ENCODE data around the gene ALKBH2. TPM values are rescaled to one million over a fixed set of nuclear protein-coding genes. Genes with fewer than 3 reads are reported as not detected.

The ALKBH2 gene
- total and polyA plus RNA-seq, 5 donors from 2014 or later: 8.7 to 24.9 (median 11.0) TPM

Other genes with a start within 250 kb of the ALKBH2 start
- gene SSH1, start 235.9 kb downstream of the ALKBH2 start, total RNA-seq: 32.5 TPM
- gene SSH1, start 235.9 kb downstream of the ALKBH2 start, polyA plus RNA-seq: 1 to 10 TPM; 5.7 to 8.2 (median 6.9) TPM
- gene DAO, start 213.4 kb downstream of the ALKBH2 start, total RNA-seq: not detected
- gene DAO, start 213.4 kb downstream of the ALKBH2 start, polyA plus RNA-seq: not detected
- not detected for gene SVOP, start 72.4 kb downstream of the ALKBH2 start, total RNA-seq
- gene SVOP, start 72.4 kb downstream of the ALKBH2 start, polyA plus RNA-seq: not detected
- gene USP30, start 40.9 kb downstream of the ALKBH2 start, total RNA-seq: 21.0 TPM
- gene USP30, start 40.9 kb downstream of the ALKBH2 start, polyA plus RNA-seq: 10 to 100 TPM; 10.7 to 14.2 (median 11.6) TPM
- 8.9 TPM for gene UNG, start 4.1 kb upstream of the ALKBH2 start, total RNA-seq
- 10 to 100 TPM; 24.1 to 42.2 (median 37.1) TPM for gene UNG, start 4.1 kb upstream of the ALKBH2 start, polyA plus RNA-seq
- gene ACACB, start 23.1 kb upstream of the ALKBH2 start, total RNA-seq: 23.5 TPM
- 1 to 10 TPM in 2 of 4 donors, under 1 TPM in 2; 0.47 to 3.2 (median 1.1) TPM for gene ACACB, start 23.1 kb upstream of the ALKBH2 start, polyA plus RNA-seq
- not detected for gene FOXN4, start 215.8 kb upstream of the ALKBH2 start, total RNA-seq
- gene FOXN4, start 215.8 kb upstream of the ALKBH2 start, polyA plus RNA-seq: under 1 TPM in 1 of 4 donors, not detected in 3; 0.11 TPM